SK-N-SH (cell line): ENCODE measurements around the gene CEP57L1. TPM values are rescaled to one million over a fixed set of nuclear protein-coding genes. Genes with fewer than 3 reads are reported as not detected.

Experiments used
- CTCF ChIA-PET: fragments of 300-600, 350-600 bp; formaldehyde crosslinking; extraction: SDS; loops from one replicate; lab custom pipeline; 2021; lab: Yijun Ruan, JAX
- POLR2A ChIA-PET: fragments of 350-600 bp; sonication (Branson Sonifier 250); formaldehyde crosslinking; extraction: SDS; loops from one replicate; lab custom pipeline; 2020; ENCODE audit warnings: antibody characterized with exemption, inconsistent platforms; lab: Yijun Ruan, JAX
- DNase-seq: peaks from one replicate; pipeline ENCODE4 v3.0.0; 2012
- H2AFZ ChIP-seq: fragments of 200-600 bp; sonication (generic); 2 replicates; pipeline ENCODE4 v1.8.1; 2016; ENCODE audit warnings: antibody characterized with exemption, mild to moderate bottlenecking, low read depth
- H3F3A ChIP-seq: fragments of 200-600 bp; sonication (generic); replicated peaks from 2 replicates; pipeline ENCODE3; 2016; ENCODE audit warnings: antibody characterized with exemption, mild to moderate bottlenecking; ENCODE audit not compliant: insufficient read depth
- H3K27ac ChIP-seq, 2 experiments: fragments of 200-500 bp in 1 of 2; fragments of 200-600 bp in 1 of 2; sonication (Bioruptor generic) in 1 of 2; sonication (generic), shearing (Covaris generic) in 1 of 2; 2 replicates each; pipeline versions ENCODE4 v1.5.1 to v1.6.1; 2014 to 2016; ENCODE audit warnings: low read depth in 2 of 2, inconsistent platforms in 1 of 2, low read length in 1 of 2, mild to moderate bottlenecking in 1 of 2, mixed read lengths in 1 of 2
- H3K27me3 ChIP-seq: fragments of 200-600 bp; sonication (generic), shearing (Covaris generic); 2 replicates; pipeline ENCODE4 v1.6.1; 2016; ENCODE audit warnings: mixed run types; ENCODE audit not compliant: insufficient read depth
- H3K36me3 ChIP-seq, 2 experiments: fragments of 200-500 bp in 1 of 2; fragments of 200-600 bp in 1 of 2; sonication (Bioruptor generic) in 1 of 2; sonication (generic) in 1 of 2; replicated peaks in 1 of 2; 2 replicates each; pipeline versions ENCODE3 to v1.5.1; 2014 to 2016; ENCODE audit warnings: low read length in 1 of 2, mild to moderate bottlenecking in 1 of 2; ENCODE audit not compliant: insufficient read depth in 2 of 2, control insufficient read depth in 1 of 2
- H3K4me1 ChIP-seq, 2 experiments: fragments of 200-500 bp in 1 of 2; fragments of 200-600 bp in 1 of 2; sonication (Bioruptor generic) in 1 of 2; sonication (generic), shearing (Covaris generic) in 1 of 2; 2 replicates each; pipeline versions ENCODE4 v1.5.1 to v1.6.1; 2014 to 2016; ENCODE audit warnings: low read depth in 1 of 2, low read length in 1 of 2, mixed run types in 1 of 2; ENCODE audit not compliant: insufficient read depth in 2 of 2, control insufficient read depth in 1 of 2
- H3K4me2 ChIP-seq: fragments of 200-600 bp; sonication (generic), shearing (Covaris generic); 2 replicates; pipeline ENCODE4 v1.6.1; 2017; ENCODE audit warnings: mixed run types
- H3K4me3 ChIP-seq, 2 experiments: fragments of 200-500 bp in 1 of 2; fragments of 200-600 bp in 1 of 2; sonication (Bioruptor generic) in 1 of 2; sonication (generic), shearing (Covaris generic) in 1 of 2; 2 replicates each; pipeline versions ENCODE4 v1.5.1 to v1.8.1; 2014 to 2016; ENCODE audit warnings: low read depth in 2 of 2, inconsistent platforms in 1 of 2, low read length in 1 of 2, mild to moderate bottlenecking in 1 of 2, mixed read lengths in 1 of 2, moderate library complexity in 1 of 2
- H3K79me2 ChIP-seq: fragments of 200-600 bp; sonication (generic); 2 replicates; pipeline ENCODE4 v1.8.1; 2017; ENCODE audit warnings: mild to moderate bottlenecking; ENCODE audit not compliant: insufficient read depth
- H3K9ac ChIP-seq: fragments of 200-600 bp; sonication (generic); 2 replicates; pipeline ENCODE4 v1.6.1; 2017; ENCODE audit warnings: mixed run types
- H3K9me2 ChIP-seq: fragments of 200-600 bp; sonication (generic); 2 replicates; pipeline ENCODE4 v1.6.1; 2017; ENCODE audit warnings: mixed run types
- H3K9me3 ChIP-seq: fragments of 200-600 bp; sonication (generic); 2 replicates; pipeline ENCODE4 v1.6.1; 2017; ENCODE audit warnings: mixed run types, mild to moderate bottlenecking, moderate library complexity
- H4K20me1 ChIP-seq: fragments of 200-600 bp; sonication (generic); 2 replicates; pipeline ENCODE4 v1.6.1; 2017; ENCODE audit warnings: mild to moderate bottlenecking, mixed run types; ENCODE audit not compliant: insufficient read depth
- CHD2 ChIP-seq: fragments of 150-350 bp; IDR thresholded peaks from 2 replicates; pipeline ENCODE4 v1.6.1; 2018; ENCODE audit warnings: low read length; ENCODE audit not compliant: partially characterized antibody
- ELF1 ChIP-seq: IDR thresholded peaks from 2 replicates; pipeline ENCODE4 v1.4.0; 2012
- EP300 ChIP-seq, 2 experiments: IDR thresholded peaks; 2 replicates each; pipeline versions ENCODE4 v1.4.0 to v1.6.1; 2012; ENCODE audit warnings: borderline replicate concordance in 1 of 2, low read depth in 1 of 2, low read length in 1 of 2
- GABPA ChIP-seq: IDR thresholded peaks from 2 replicates; pipeline ENCODE4 v1.4.0; 2012; ENCODE audit warnings: low read depth, mild to moderate bottlenecking
- JUND ChIP-seq: IDR thresholded peaks from 2 replicates; pipeline ENCODE4 v1.4.0; 2012
- MEF2A ChIP-seq: IDR thresholded peaks from 2 replicates; pipeline ENCODE4 v1.4.0; 2012; ENCODE audit warnings: low read depth, borderline replicate concordance
- NFIC ChIP-seq: IDR thresholded peaks from 2 replicates; pipeline ENCODE4 v1.4.0; 2012; ENCODE audit warnings: borderline replicate concordance
- NRF1 ChIP-seq: IDR thresholded peaks from 2 replicates; pipeline ENCODE4 v1.6.1; 2012; ENCODE audit warnings: low read depth, mild to moderate bottlenecking, low read length
- POLR2AphosphoS5 ChIP-seq: IDR thresholded peaks from 2 replicates; pipeline ENCODE4 v1.6.1; 2012; ENCODE audit warnings: low read depth, low read length
- RFX5 ChIP-seq: IDR thresholded peaks from 2 replicates; pipeline ENCODE4 v1.6.1; 2012; ENCODE audit warnings: mild to moderate bottlenecking, improper control_type of control experiment, low read length
- RXRA ChIP-seq: IDR thresholded peaks from 2 replicates; pipeline ENCODE4 v1.4.0; 2012; ENCODE audit warnings: low read depth, mild to moderate bottlenecking, borderline replicate concordance
- SIN3A ChIP-seq: IDR thresholded peaks from 2 replicates; pipeline ENCODE4 v1.6.1; 2012; ENCODE audit warnings: low read depth, mild to moderate bottlenecking, low read length, moderate library complexity, borderline replicate concordance
- TCF12 ChIP-seq: IDR thresholded peaks from 2 replicates; pipeline ENCODE4 v1.4.0; 2012
- TEAD4 ChIP-seq: IDR thresholded peaks from 2 replicates; pipeline ENCODE4 v1.4.0; 2012; ENCODE audit warnings: mild to moderate bottlenecking, borderline replicate concordance; ENCODE audit not compliant: insufficient read depth
- YY1 ChIP-seq: IDR thresholded peaks from 2 replicates; pipeline ENCODE4 v1.4.0; 2012; ENCODE audit warnings: low read depth, mild to moderate bottlenecking
- WGBS: methylation state at CpG from one replicate; pipeline ENCODE4 v1.1.6; 2017; ENCODE audit warnings: low lambda C conversion rate; 5-methylcytosine and 5-hydroxymethylcytosine counted together
- polyA plus RNA-seq, 3 experiments: library from polyadenylated mRNA; depleted of rRNA; stranded (reverse); fragments of >200 nt; gene quantifications; 2 replicates each; pipeline ENCODE4 v1.2.3, GENCODE V29; 2012
- TF ChIP-seq, protein P1 (sequence below): IDR thresholded peaks from 2 replicates; pipeline ENCODE4 v1.4.0; 2012; ENCODE audit warnings: low read depth
- TF ChIP-seq, protein P2 (sequence below): IDR thresholded peaks from 2 replicates; pipeline ENCODE4 v1.4.0; 2012; ENCODE audit warnings: low read depth, borderline replicate concordance
- TF ChIP-seq, protein P3 (sequence below): IDR thresholded peaks from 2 replicates; pipeline ENCODE4 v1.6.1; 2012; ENCODE audit warnings: mild to moderate bottlenecking, low read depth, low read length, moderate library complexity

Gene CEP57L1
- polyA plus RNA-seq, 1 of the 3 experiments (the other 2 are of a cell fraction) = 7.3 TPM

DNA sequence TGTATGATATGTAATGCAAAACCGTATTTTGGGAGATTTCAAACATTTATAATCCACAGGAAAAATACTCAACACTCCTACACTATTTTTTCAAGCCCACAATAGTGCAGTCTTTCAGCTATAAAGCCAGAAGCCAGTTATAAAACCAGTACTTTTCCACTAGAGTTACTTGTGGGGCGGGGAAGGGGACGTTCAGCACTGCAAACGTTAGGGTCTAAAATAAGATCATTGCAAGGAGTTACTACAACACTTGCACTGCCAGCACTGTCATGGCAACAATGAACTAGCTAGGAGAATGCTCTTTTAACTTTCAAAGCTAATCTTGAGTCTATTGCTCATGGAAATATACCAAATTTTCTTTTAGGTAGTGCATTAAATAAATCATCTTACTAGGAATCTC is 15.3 kb upstream of the CEP57L1 start:
- ChIA-PET POLR2A (no interaction called here), CTCF (no interaction called here)
- H3K9me2 ChIP-seq = no peaks in the 10 kb centered on the region
- H4K20me1 ChIP-seq = no peaks in the 10 kb centered on the region
- H3K9ac ChIP-seq = no peak overlapping the region
- H3K79me2 ChIP-seq = peaks cover 3% of the 10 kb centered on the region; the same call in 1 of the 2 replicates
- H3F3A ChIP-seq = no peaks in the 10 kb centered on the region
- DNase-seq = no peak
- H3K4me3 ChIP-seq = no peak overlapping the region; a peak in 1 of 4 replicates
- no peak overlapping the region for H2AFZ ChIP-seq
- no peaks in the 10 kb centered on the region for H3K9me3 ChIP-seq
- H3K27me3 ChIP-seq = no peaks in the 10 kb centered on the region
- H3K27ac ChIP-seq = no peak overlapping the region
- H3K4me2 ChIP-seq = no peak overlapping the region
- 90% methylated on average over 4 of the region's 4 CpGs for WGBS
- H3K4me1 ChIP-seq = peaks cover 0 to 15% of the 10 kb centered on the region in 2 experiments; a peak in 2 of 4 replicates
- peaks cover 0 to 4% of the 10 kb centered on the region in 2 experiments for H3K36me3 ChIP-seq
- TF ChIP-seq, protein P1, sequence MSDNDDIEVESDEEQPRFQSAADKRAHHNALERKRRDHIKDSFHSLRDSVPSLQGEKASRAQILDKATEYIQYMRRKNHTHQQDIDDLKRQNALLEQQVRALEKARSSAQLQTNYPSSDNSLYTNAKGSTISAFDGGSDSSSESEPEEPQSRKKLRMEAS = no peak
- no peak for TF ChIP-seq EP300 (IDR thresholded peaks at IDR 0.05; ENCODE audit: borderline replicate concordance in 1 of 2, low read depth in 1 of 2, low read length in 1 of 2)
- no peak for TF ChIP-seq CHD2
- no peak for TF ChIP-seq TCF12
- TF ChIP-seq, protein P2, sequence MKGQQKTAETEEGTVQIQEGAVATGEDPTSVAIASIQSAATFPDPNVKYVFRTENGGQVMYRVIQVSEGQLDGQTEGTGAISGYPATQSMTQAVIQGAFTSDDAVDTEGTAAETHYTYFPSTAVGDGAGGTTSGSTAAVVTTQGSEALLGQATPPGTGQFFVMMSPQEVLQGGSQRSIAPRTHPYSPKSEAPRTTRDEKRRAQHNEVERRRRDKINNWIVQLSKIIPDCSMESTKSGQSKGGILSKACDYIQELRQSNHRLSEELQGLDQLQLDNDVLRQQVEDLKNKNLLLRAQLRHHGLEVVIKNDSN = no peak
- TF ChIP-seq ELF1 = no peak
- TF ChIP-seq SIN3A = no peak
- TF ChIP-seq TEAD4 = no peak
- TF ChIP-seq MEF2A = no peak
- TF ChIP-seq JUND = no peak
- TF ChIP-seq YY1 = no peak

DNA sequence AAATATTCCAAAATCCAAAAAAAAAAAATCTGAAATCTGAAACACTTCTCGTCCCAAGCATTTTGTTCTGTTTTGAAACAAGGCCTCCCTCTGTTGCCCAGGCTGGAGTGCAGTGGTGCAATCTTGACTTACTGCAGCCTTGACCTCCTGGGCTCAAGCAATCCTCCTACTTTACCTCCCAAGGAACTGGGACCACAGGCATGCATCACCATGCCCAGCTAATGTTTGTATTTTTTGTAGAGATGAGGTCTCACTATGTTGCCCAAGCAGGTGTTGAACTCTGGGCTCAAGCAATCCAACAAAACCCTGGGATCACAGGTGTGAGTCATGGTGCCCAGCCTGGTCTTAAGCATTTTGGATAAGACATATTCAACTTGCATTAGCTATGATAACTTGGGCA is 14.3 kb upstream of the CEP57L1 start:
- peaks cover 10% of the 10 kb centered on the region; the same call in 1 of the 2 replicates for H3K79me2 ChIP-seq
- peaks cover 0 to 4% of the 10 kb centered on the region in 2 experiments for H3K36me3 ChIP-seq
- no peak overlapping the region for H3K4me2 ChIP-seq
- no peaks in the 10 kb centered on the region for H3K27me3 ChIP-seq
- CTCF ChIA-PET = interaction anchor here (1.2 to 1.3 kb wide), 2 partner anchors 8 to 188 kb away, joined by 4 to 7 read pairs; no protein-coding TSS in a partner anchor
- no peaks in the 10 kb centered on the region for H3F3A ChIP-seq
- H3K27ac ChIP-seq = no peak overlapping the region
- peaks cover 0 to 11% of the 10 kb centered on the region in 2 experiments; a peak in 2 of 4 replicates for H3K4me1 ChIP-seq
- H3K9me2 ChIP-seq = no peaks in the 10 kb centered on the region
- no peak overlapping the region for H3K9ac ChIP-seq
- no peaks in the 10 kb centered on the region for H4K20me1 ChIP-seq
- no peak overlapping the region for H3K4me3 ChIP-seq
- 93% methylated on average over 1 of the region's 1 CpG for WGBS
- H3K9me3 ChIP-seq = no peaks in the 10 kb centered on the region
- TF ChIP-seq SIN3A = no peak
- TF ChIP-seq RFX5 = no peak
- no peak for TF ChIP-seq TCF12
- TF ChIP-seq GABPA = no peak
- TF ChIP-seq, protein P3, sequence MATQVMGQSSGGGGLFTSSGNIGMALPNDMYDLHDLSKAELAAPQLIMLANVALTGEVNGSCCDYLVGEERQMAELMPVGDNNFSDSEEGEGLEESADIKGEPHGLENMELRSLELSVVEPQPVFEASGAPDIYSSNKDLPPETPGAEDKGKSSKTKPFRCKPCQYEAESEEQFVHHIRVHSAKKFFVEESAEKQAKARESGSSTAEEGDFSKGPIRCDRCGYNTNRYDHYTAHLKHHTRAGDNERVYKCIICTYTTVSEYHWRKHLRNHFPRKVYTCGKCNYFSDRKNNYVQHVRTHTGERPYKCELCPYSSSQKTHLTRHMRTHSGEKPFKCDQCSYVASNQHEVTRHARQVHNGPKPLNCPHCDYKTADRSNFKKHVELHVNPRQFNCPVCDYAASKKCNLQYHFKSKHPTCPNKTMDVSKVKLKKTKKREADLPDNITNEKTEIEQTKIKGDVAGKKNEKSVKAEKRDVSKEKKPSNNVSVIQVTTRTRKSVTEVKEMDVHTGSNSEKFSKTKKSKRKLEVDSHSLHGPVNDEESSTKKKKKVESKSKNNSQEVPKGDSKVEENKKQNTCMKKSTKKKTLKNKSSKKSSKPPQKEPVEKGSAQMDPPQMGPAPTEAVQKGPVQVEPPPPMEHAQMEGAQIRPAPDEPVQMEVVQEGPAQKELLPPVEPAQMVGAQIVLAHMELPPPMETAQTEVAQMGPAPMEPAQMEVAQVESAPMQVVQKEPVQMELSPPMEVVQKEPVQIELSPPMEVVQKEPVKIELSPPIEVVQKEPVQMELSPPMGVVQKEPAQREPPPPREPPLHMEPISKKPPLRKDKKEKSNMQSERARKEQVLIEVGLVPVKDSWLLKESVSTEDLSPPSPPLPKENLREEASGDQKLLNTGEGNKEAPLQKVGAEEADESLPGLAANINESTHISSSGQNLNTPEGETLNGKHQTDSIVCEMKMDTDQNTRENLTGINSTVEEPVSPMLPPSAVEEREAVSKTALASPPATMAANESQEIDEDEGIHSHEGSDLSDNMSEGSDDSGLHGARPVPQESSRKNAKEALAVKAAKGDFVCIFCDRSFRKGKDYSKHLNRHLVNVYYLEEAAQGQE = no peak
- TF ChIP-seq POLR2AphosphoS5 = no peak
- no peak for TF ChIP-seq NFIC
- TF ChIP-seq NRF1 = no peak
- no peak for TF ChIP-seq RXRA
- POLR2A ChIA-PET = no interaction called here
- no peak for DNase-seq
- H2AFZ ChIP-seq = no peak overlapping the region
